PFSK-1 (cell line): ENCODE results near the gene OR6T1.

Experiments used
- FOXP2 ChIP-seq: optimal IDR thresholded peaks from 2 replicates; pipeline ENCODE3; 2011; ENCODE audit warnings: borderline replicate concordance, control low read depth, inconsistent platforms; ENCODE audit not compliant: insufficient read depth; ENCODE audit errors: extremely low read length, extremely low read depth
- POLR2AphosphoS5 ChIP-seq: IDR thresholded peaks from 2 replicates; pipeline ENCODE4 v1.6.1; 2012; ENCODE audit warnings: low read depth, mild to moderate bottlenecking, control low read depth, low read length, moderate library complexity
- SIN3A ChIP-seq: IDR thresholded peaks from 2 replicates; pipeline ENCODE4 v1.6.1; 2012; ENCODE audit warnings: mild to moderate bottlenecking, low read length, moderate library complexity, borderline replicate concordance; ENCODE audit not compliant: insufficient read depth
- TAF1 ChIP-seq: IDR thresholded peaks from 2 replicates; pipeline ENCODE4 v1.6.1; 2012; ENCODE audit warnings: low read length, control low read depth, borderline replicate concordance; ENCODE audit not compliant: insufficient read depth
- TF ChIP-seq, protein P1 (sequence below), 2 experiments: IDR thresholded peaks; 2 replicates each; pipeline versions ENCODE4 v1.6.1 to v1.8.0; 2011 to 2012; ENCODE audit warnings: low read depth in 2 of 2, low read length in 2 of 2, control low read depth in 1 of 2, inconsistent platforms in 1 of 2, mild to moderate bottlenecking in 1 of 2, moderate library complexity in 1 of 2; ENCODE audit not compliant: insufficient read depth in 1 of 2

DNA sequence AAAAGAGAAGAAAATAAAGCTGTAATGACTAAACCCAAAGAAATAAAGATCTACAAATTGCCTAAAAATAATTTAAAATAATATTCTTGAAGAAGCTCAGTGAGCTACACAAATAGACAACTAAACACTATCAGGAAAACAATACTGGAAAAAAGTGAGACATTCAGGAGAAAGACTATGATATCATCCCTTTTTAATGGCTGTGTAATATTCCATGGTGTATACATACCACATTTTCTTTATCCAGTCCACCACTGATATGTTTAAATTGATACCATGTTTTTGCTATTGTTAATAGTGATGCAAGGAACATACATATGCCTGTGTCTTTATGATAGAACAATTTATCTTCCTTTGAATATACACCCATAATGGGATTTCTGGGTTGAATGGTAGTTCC is 13.1 kb upstream of the OR6T1 start:
- no peak for TF ChIP-seq TAF1
- TF ChIP-seq POLR2AphosphoS5: no peak
- TF ChIP-seq, protein P1, sequence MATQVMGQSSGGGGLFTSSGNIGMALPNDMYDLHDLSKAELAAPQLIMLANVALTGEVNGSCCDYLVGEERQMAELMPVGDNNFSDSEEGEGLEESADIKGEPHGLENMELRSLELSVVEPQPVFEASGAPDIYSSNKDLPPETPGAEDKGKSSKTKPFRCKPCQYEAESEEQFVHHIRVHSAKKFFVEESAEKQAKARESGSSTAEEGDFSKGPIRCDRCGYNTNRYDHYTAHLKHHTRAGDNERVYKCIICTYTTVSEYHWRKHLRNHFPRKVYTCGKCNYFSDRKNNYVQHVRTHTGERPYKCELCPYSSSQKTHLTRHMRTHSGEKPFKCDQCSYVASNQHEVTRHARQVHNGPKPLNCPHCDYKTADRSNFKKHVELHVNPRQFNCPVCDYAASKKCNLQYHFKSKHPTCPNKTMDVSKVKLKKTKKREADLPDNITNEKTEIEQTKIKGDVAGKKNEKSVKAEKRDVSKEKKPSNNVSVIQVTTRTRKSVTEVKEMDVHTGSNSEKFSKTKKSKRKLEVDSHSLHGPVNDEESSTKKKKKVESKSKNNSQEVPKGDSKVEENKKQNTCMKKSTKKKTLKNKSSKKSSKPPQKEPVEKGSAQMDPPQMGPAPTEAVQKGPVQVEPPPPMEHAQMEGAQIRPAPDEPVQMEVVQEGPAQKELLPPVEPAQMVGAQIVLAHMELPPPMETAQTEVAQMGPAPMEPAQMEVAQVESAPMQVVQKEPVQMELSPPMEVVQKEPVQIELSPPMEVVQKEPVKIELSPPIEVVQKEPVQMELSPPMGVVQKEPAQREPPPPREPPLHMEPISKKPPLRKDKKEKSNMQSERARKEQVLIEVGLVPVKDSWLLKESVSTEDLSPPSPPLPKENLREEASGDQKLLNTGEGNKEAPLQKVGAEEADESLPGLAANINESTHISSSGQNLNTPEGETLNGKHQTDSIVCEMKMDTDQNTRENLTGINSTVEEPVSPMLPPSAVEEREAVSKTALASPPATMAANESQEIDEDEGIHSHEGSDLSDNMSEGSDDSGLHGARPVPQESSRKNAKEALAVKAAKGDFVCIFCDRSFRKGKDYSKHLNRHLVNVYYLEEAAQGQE (IDR thresholded peaks at IDR 0.05; ENCODE audit: insufficient read depth in 1 of 2, low read depth in 2 of 2, low read length in 2 of 2): no peak
- TF ChIP-seq SIN3A: no peak
- no peak for TF ChIP-seq FOXP2
